Measurements from ENCODE around the gene ZFP90. TPM values are rescaled to one million over a fixed set of nuclear protein-coding genes. Genes with fewer than 3 reads are reported as not detected.
A peak's percentile ranks its signal among the peaks of the same experiment; 100 is the strongest.
"Not testable (repeated sequence)": the region's sequence is repeated elsewhere in the genome, so short reads cannot be mapped to it uniquely, and the experiment has no call there.

Gene ZFP90
- total and polyA plus RNA-seq, 7 donors, result 6.9 to 14.0 (median 10.8) TPM

DNA sequence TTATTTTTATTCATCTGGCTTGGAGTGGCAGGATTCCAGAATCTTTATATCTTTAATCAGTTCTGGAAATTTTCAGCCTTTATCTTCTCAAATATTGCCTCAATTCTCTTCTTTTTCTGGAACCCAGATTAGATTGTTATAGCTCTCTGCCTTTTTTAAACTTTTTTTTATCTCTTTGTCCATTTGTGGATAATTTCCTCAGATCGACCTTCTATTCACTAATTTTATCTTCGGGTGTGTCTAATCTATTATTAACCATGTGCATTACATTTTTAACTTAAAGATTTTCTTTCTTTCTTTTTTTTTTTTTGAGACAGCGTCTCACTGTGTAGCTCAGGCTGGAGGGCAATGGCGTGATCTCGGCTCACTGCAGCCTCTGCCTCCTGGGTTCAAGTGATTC, 5.2 kb upstream of the ZFP90 start:
- no peak for DNase-seq
- WGBS, 3 donors, result 91 to 99% (median 95%) methylated on average over 5 of the region's 5 CpGs
- peaks cover 5% of the 10 kb centered on the region for H3K9me3 ChIP-seq
- H3K27ac ChIP-seq, result no peak overlapping the region
- H3K4me1 ChIP-seq, result peaks cover 10% of the 10 kb centered on the region
- no peaks in the 10 kb centered on the region for H3K36me3 ChIP-seq (ENCODE audit: insufficient read depth in 1 of 2, low read depth in 1 of 2)
- intact Hi-C loops (cut with DNase I), result no loop called here
- ATAC-seq, result no peak
- H3K27me3 ChIP-seq (ENCODE audit: insufficient read depth in 3 of 3, low read length in 2 of 3), result no peaks in the 10 kb centered on the region
- no peak overlapping the region for H3K4me3 ChIP-seq
- TF ChIP-seq, protein P1, sequence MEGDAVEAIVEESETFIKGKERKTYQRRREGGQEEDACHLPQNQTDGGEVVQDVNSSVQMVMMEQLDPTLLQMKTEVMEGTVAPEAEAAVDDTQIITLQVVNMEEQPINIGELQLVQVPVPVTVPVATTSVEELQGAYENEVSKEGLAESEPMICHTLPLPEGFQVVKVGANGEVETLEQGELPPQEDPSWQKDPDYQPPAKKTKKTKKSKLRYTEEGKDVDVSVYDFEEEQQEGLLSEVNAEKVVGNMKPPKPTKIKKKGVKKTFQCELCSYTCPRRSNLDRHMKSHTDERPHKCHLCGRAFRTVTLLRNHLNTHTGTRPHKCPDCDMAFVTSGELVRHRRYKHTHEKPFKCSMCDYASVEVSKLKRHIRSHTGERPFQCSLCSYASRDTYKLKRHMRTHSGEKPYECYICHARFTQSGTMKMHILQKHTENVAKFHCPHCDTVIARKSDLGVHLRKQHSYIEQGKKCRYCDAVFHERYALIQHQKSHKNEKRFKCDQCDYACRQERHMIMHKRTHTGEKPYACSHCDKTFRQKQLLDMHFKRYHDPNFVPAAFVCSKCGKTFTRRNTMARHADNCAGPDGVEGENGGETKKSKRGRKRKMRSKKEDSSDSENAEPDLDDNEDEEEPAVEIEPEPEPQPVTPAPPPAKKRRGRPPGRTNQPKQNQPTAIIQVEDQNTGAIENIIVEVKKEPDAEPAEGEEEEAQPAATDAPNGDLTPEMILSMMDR (IDR thresholded peaks at IDR 0.05), result no peak

DNA sequence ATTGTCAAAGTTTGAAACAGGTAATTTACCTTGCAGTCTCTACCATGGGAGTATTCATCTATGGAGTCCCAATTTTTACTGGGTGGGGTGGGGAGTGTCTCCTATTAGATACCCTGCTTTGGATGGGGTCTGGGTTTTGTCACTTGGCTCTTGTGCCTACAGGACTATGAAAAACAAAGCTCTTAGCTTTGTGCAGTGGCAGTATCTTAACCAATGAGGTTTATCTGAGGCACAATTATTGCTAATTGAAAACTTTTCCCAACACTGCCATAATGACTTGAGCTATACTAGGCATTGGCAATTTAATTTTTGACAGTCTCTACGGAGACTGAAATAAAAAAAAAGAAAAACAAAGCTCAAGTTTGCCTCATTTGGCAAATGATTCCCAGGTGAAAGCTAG, 3.8 kb upstream of the ZFP90 start:
- Histone ChIP-seq H3K27ac (no peak overlapping the region), H3K27me3 (ENCODE audit: insufficient read depth in 3 of 3, low read length in 2 of 3) (no peaks in the 10 kb centered on the region), H3K4me1 (peaks cover 7% of the 10 kb centered on the region), H3K36me3 (ENCODE audit: insufficient read depth in 1 of 2, low read depth in 1 of 2) (no peaks in the 10 kb centered on the region), H3K9me3 (peaks cover 5% of the 10 kb centered on the region), H3K4me3 (no peak overlapping the region)
- intact Hi-C loops (cut with DNase I), result no loop called here
- 57 to 59% (median 57%) methylated on average over 1 of the region's 1 CpG for WGBS, 3 donors
- DNase-seq, result no peak
- TF ChIP-seq, protein P1 (IDR thresholded peaks at IDR 0.05), result no peak
- ATAC-seq, result no peak

DNA sequence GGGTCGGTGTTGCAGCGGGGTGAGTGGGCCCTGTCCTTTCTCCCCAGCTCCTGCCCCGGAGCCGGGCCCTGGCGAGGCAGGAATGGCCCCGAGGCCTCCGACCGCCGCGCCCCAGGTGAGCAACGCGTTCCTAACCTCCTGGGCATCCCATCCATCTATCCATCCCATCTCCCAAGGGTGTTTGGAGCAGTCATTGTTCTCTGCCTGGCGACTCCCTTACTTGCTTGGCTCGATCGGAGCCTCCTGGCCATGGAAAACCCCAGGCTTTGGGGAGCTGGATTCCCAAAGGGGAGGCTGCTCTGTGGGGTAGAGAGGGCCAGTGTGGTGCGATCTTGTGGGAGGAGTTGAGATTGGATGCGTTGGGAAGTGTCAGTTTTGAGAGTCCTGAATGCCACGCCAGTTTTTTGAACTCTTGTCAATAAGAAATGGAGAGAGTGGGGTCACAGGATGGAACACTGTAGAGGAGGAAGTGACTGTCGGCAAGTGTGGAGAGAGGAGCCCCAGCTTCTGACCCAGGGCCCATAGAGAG, 684 bp downstream of the ZFP90 start:
- intact Hi-C loops (cut with DNase I), result no loop called here
- Histone ChIP-seq H3K27me3 (ENCODE audit: insufficient read depth in 3 of 3, low read length in 2 of 3) (no peaks in the 10 kb centered on the region), H3K4me3 (peak overlapping the region; percentile 100), H3K36me3 (ENCODE audit: insufficient read depth in 1 of 2, low read depth in 1 of 2) (peaks cover 3 to 38% of the 10 kb centered on the region in 2 donors), H3K27ac (no peak overlapping the region), H3K9me3 (no peaks in the 10 kb centered on the region), H3K4me1 (no peaks in the 10 kb centered on the region)
- ATAC-seq, result peak; percentile 12 to 52 (median 27)
- WGBS, 3 donors, result 1 to 3% (median 2%) methylated on average over 16 to 19 of the region's 19 CpGs
- TF ChIP-seq, protein P1 (IDR thresholded peaks at IDR 0.05), result no peak
- no peak for DNase-seq

DNA sequence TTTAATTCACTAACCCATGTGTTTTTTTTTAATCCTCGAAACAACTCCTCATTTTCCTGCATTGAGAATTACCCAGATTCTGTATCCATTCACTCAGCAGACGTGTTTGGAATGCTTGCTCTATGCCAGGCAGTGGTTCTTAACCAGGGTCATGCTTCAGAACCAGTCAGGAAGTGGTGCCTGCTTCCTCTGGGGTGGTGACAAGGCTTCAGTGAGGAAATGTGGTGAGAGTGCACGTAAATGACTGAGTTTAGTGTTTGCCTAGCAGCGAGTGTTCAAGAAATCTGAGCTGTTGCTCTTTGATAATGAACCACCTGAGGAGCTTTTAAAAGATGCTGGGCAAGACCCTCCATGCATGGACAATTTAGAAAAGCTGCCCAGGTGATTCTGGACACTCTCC, 9.9 kb downstream of the ZFP90 start:
- Histone ChIP-seq H3K4me3 (no peak overlapping the region), H3K36me3 (ENCODE audit: insufficient read depth in 1 of 2, low read depth in 1 of 2) (peaks cover 12 to 82% of the 10 kb centered on the region in 2 donors), H3K27ac (no peak overlapping the region), H3K4me1 (no peaks in the 10 kb centered on the region), H3K27me3 (ENCODE audit: insufficient read depth in 3 of 3, low read length in 2 of 3) (no peaks in the 10 kb centered on the region), H3K9me3 (peaks cover 26% of the 10 kb centered on the region)
- TF ChIP-seq, protein P1 (IDR thresholded peaks at IDR 0.05), result no peak
- 96 to 97% (median 97%) methylated on average over 4 of the region's 4 CpGs for WGBS, 3 donors
- DNase-seq (no peak), ATAC-seq (no peak)
- intact Hi-C loops (cut with DNase I), result no loop called here

DNA sequence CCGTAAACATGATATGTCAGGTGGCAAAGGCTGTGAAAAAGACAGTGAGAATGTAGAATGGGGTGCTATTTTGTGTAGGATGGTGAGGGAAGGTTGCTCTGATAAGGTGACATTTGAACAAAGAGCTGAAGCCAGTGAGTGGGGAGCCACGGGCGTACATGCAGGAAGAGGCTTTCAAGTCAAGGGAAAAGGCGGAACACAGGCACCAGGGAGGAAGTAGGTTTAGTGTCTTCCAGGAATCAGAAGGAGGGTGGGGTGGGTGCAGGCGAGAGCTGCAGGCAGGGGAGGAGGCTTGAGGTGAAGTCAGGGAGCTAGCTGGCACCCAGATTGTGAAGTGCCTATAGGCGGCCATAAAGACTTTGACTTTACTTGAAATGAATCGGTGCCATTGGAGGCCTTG, 14.1 kb downstream of the ZFP90 start:
- Histone ChIP-seq H3K9me3 (peaks cover 67% of the 10 kb centered on the region), H3K4me1 (no peaks in the 10 kb centered on the region), H3K27me3 (ENCODE audit: insufficient read depth in 3 of 3, low read length in 2 of 3) (peaks cover 0 to 2% (median 0%) of the 10 kb centered on the region in 3 donors), H3K36me3 (ENCODE audit: insufficient read depth in 1 of 2, low read depth in 1 of 2) (peaks cover 28 to 77% of the 10 kb centered on the region in 2 donors), H3K4me3 (no peak overlapping the region), H3K27ac (no peak overlapping the region)
- intact Hi-C loops (cut with DNase I), result no loop called here
- ATAC-seq (no peak), DNase-seq (no peak)
- WGBS, 3 donors, result 91 to 96% (median 92%) methylated on average over 7 of the region's 7 CpGs
- TF ChIP-seq, protein P1 (IDR thresholded peaks at IDR 0.05), result no peak

DNA sequence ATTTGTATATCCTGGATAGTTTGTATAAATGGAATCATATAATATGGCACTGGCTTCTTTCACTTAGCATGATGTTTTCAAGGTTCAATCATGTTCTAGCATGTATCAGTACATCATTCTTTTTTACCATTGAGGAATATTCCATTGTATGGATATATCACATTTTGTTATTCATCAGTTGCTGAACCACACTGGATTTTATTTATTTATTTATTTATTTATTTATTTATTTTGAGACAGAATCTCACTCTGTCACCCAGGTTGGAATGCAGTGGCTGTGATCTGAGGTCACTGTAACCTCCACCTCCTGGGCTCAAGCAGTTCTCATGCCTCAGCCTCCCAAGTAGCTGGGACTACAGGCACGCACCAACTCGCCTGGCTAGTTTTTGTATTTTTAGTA, 21.2 kb downstream of the ZFP90 start:
- Histone ChIP-seq H3K9me3 (peaks cover 95% of the 10 kb centered on the region), H3K36me3 (ENCODE audit: insufficient read depth in 1 of 2, low read depth in 1 of 2) (peaks cover 41 to 80% of the 10 kb centered on the region in 2 donors)
- 98 to 100% (median 99%) methylated on average over 2 of the region's 2 CpGs for WGBS, 3 donors
- intact Hi-C loops (cut with DNase I); DNase-seq; H3K27me3 ChIP-seq (ENCODE audit: insufficient read depth in 3 of 3, low read length in 2 of 3); H3K27ac ChIP-seq; H3K4me1 ChIP-seq; H3K4me3 ChIP-seq; ATAC-seq: not testable (repeated sequence)
